ENCODE data around the gene HDAC8.

Gene HDAC8

DNA sequence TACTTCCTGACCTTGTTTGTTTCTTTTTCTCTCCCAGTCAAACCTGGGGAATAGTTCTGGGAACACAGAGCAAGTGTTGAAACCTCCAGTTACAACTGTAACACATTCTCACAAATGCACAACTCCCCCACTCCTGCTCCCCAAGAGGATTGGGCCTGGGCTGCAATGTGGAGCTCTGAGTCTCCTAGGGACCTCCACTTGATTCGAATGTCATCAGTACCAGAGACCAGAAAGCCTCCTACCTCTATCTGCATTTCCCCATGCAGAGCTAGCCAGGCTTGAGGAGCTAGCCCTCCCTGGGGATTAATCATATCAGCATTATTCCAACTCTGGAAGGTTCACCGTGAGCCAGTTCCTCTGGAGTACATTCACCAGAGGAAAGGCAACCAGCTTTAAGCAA is 225.3 kb downstream of the HDAC8 start:
- no peak overlapping the region for H3K23ac ChIP-seq (ENCODE audit: low read length in 2 of 2)
- no peak overlapping the region for H2AK5ac ChIP-seq (ENCODE audit: low read length, severe bottlenecking)
- no peaks in the 10 kb centered on the region for H3K9me3 ChIP-seq (ENCODE audit: control insufficient read depth, low read length)
- no peak overlapping the region for H3K4me3 ChIP-seq (ENCODE audit: insufficient read depth in 1 of 2, low read depth in 1 of 2, low read length in 2 of 2)
- H3K9ac ChIP-seq (ENCODE audit: low read length), result no peak overlapping the region
- DNase-seq, result peak; percentile 3
- H4K8ac ChIP-seq (ENCODE audit: low read length), result no peak overlapping the region
- H3K27ac ChIP-seq (ENCODE audit: low read length, poor library complexity, severe bottlenecking), result no peak overlapping the region
- no peaks in the 10 kb centered on the region for H3K79me1 ChIP-seq (replicated peaks; ENCODE audit: low read length, poor library complexity, severe bottlenecking)
- no peak overlapping the region for H2BK5ac ChIP-seq (ENCODE audit: low read depth, low read length, poor library complexity, severe bottlenecking)
- H3K4me2 ChIP-seq (ENCODE audit: low read length, poor library complexity, severe bottlenecking), result no peak overlapping the region
- H3K14ac ChIP-seq (ENCODE audit: low read length in 2 of 2), result no peak overlapping the region
- no peak overlapping the region for H2BK15ac ChIP-seq (ENCODE audit: low read depth, poor library complexity, severe bottlenecking)
- H3K27me3 ChIP-seq (ENCODE audit: control insufficient read depth in 1 of 2, insufficient read depth in 1 of 2, low read length in 2 of 2), result peaks cover 0 to 43% of the 10 kb centered on the region in 2 experiments
- H3K18ac ChIP-seq (ENCODE audit: low read depth in 1 of 2, low read length in 2 of 2), result no peak overlapping the region
- no peak overlapping the region for H2BK120ac ChIP-seq (ENCODE audit: low read depth, low read length)
- WGBS, result 67% methylated on average over 1 of the region's 2 CpGs
- no peak overlapping the region for H4K91ac ChIP-seq (ENCODE audit: low read length)
- H3K4me1 ChIP-seq (ENCODE audit: control insufficient read depth, insufficient read depth, low read depth, low read length), result no peaks in the 10 kb centered on the region
- H3K4ac ChIP-seq (ENCODE audit: low read depth in 1 of 2, low read length in 2 of 2), result no peak overlapping the region
- no peak overlapping the region for H2BK12ac ChIP-seq (ENCODE audit: low read length in 2 of 2)
- no peak overlapping the region for H2AFZ ChIP-seq (ENCODE audit: low read depth, low read length)
- peaks cover 3 to 11% of the 10 kb centered on the region in 2 experiments for H3K36me3 ChIP-seq (ENCODE audit: control insufficient read depth in 1 of 2, insufficient read depth in 2 of 2, low read depth in 1 of 2, low read length in 2 of 2)

DNA sequence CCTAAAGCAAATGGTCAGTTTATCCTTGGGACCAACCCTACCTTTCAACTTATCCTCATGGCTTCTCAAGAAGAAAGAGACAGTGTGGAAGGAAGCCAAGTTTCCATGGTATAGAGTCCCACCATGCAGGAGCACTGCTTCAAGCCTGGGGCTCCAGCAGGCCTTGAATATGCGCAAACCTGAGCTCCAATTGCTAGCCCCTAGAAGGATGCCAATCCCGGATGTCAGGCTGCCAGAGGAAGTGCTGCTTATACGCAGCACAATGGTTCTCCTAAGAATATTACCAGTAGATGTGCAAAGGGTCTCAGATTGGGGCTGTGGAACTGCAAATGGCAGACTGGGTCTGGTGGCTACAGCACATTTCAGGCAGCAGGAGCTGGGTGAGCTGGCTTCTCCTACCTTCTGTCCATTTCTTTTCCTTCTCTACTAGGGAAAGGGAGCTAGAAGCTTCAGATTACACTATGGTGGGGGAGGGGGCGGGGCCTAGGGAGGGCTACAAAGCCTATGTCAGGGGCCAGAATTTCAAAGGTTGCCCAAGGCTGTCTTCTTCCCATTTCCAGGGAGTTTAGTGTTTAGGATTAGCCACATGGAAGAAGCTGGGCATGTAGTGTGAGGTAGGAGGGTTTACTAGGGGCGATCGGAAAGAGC is 226.2 kb downstream of the HDAC8 start:
- Histone ChIP-seq H2BK15ac (ENCODE audit: low read depth, poor library complexity, severe bottlenecking) (no peak overlapping the region), H3K14ac (ENCODE audit: low read length in 2 of 2) (no peak overlapping the region), H3K9ac (ENCODE audit: low read length) (no peak overlapping the region), H3K27me3 (ENCODE audit: control insufficient read depth in 1 of 2, insufficient read depth in 1 of 2, low read length in 2 of 2) (peaks cover 0 to 51% of the 10 kb centered on the region in 2 experiments), H3K36me3 (ENCODE audit: control insufficient read depth in 1 of 2, insufficient read depth in 2 of 2, low read depth in 1 of 2, low read length in 2 of 2) (peaks cover 3 to 8% of the 10 kb centered on the region in 2 experiments), H2AK5ac (ENCODE audit: low read length, severe bottlenecking) (no peak overlapping the region), H3K23ac (ENCODE audit: low read length in 2 of 2) (no peak overlapping the region), H3K4me3 (ENCODE audit: insufficient read depth in 1 of 2, low read depth in 1 of 2, low read length in 2 of 2) (no peak overlapping the region), H4K8ac (ENCODE audit: low read length) (no peak overlapping the region), H3K9me3 (ENCODE audit: control insufficient read depth, low read length) (no peaks in the 10 kb centered on the region), H4K91ac (ENCODE audit: low read length) (no peak overlapping the region), H3K4ac (ENCODE audit: low read depth in 1 of 2, low read length in 2 of 2) (no peak overlapping the region), H2BK12ac (ENCODE audit: low read length in 2 of 2) (no peak overlapping the region), H3K79me1 (replicated peaks; ENCODE audit: low read length, poor library complexity, severe bottlenecking) (no peaks in the 10 kb centered on the region), H3K18ac (ENCODE audit: low read depth in 1 of 2, low read length in 2 of 2) (no peak overlapping the region), H2BK120ac (ENCODE audit: low read depth, low read length) (no peak overlapping the region), H3K4me1 (ENCODE audit: control insufficient read depth, insufficient read depth, low read depth, low read length) (no peaks in the 10 kb centered on the region), H2BK5ac (ENCODE audit: low read depth, low read length, poor library complexity, severe bottlenecking) (no peak overlapping the region), H3K27ac (ENCODE audit: low read length, poor library complexity, severe bottlenecking) (no peak overlapping the region), H2AFZ (ENCODE audit: low read depth, low read length) (no peak overlapping the region), H3K4me2 (ENCODE audit: low read length, poor library complexity, severe bottlenecking) (no peak overlapping the region)
- DNase-seq, result no peak
- WGBS, result 67% methylated on average over 4 of the region's 6 CpGs

DNA sequence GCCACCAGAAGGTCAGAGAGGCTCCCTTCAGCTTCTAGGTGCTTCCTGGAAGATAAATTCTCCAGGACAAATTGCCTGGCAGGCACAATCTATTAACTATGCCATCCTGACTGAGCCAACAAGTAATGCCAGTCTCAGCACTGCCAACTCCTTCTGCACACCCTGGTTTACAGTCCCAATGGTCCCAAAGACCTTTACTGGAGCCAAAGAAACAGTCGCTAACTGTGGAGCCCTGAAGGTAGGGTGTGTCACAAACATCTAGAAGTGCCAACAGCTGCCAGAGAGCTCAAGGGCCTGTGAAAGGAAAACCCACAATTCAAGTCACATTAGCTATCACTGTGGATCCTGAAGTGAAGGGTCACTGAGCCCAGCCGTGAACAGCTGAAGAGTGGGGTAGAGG is 232.0 kb downstream of the HDAC8 start:
- H2BK5ac ChIP-seq (ENCODE audit: low read depth, low read length, poor library complexity, severe bottlenecking), result no peak overlapping the region
- H3K9me3 ChIP-seq (ENCODE audit: control insufficient read depth, low read length), result no peaks in the 10 kb centered on the region
- H4K8ac ChIP-seq (ENCODE audit: low read length), result no peak overlapping the region

DNA sequence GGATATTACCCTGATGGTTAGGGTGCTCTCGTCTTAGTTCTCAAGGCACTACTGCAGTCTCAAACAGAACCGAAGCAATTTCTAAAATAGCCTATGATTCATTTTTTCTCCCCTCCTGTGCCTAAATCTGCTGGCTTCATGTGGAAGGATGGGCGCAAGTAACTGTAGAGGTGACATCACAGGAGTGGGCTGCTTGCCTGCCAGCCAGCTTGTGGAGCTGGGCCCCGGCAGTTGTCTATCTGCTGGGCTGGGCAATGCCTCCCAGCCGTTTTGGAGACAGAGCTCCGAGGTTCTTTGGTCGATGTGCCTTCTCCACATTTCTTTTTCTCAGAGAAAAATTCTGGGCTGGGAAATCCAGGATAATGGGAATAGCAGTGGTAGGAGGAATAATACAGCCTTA is 232.6 kb downstream of the HDAC8 start:
- H3K36me3 ChIP-seq (ENCODE audit: control insufficient read depth in 1 of 2, insufficient read depth in 2 of 2, low read depth in 1 of 2, low read length in 2 of 2), result peaks cover 0 to 9% of the 10 kb centered on the region in 2 experiments
- 93% methylated on average over 2 of the region's 7 CpGs for WGBS

More for the DNA sequence above, 232.0 kb downstream of the HDAC8 start:
- H2AK5ac ChIP-seq (ENCODE audit: low read length, severe bottlenecking), result no peak overlapping the region
- H3K36me3 ChIP-seq (ENCODE audit: control insufficient read depth in 1 of 2, insufficient read depth in 2 of 2, low read depth in 1 of 2, low read length in 2 of 2), result peaks cover 0 to 9% of the 10 kb centered on the region in 2 experiments
- H2BK12ac ChIP-seq (ENCODE audit: low read length in 2 of 2), result no peak overlapping the region
- H3K9ac ChIP-seq (ENCODE audit: low read length), result no peak overlapping the region
- H3K27me3 ChIP-seq (ENCODE audit: control insufficient read depth in 1 of 2, insufficient read depth in 1 of 2, low read length in 2 of 2), result peaks cover 0 to 60% of the 10 kb centered on the region in 2 experiments
- no peak overlapping the region for H3K4me2 ChIP-seq (ENCODE audit: low read length, poor library complexity, severe bottlenecking)
- H3K14ac ChIP-seq (ENCODE audit: low read length in 2 of 2), result no peak overlapping the region
- H3K4me1 ChIP-seq (ENCODE audit: control insufficient read depth, insufficient read depth, low read depth, low read length), result no peaks in the 10 kb centered on the region
- H2BK15ac ChIP-seq (ENCODE audit: low read depth, poor library complexity, severe bottlenecking), result no peak overlapping the region
- H3K18ac ChIP-seq (ENCODE audit: low read depth in 1 of 2, low read length in 2 of 2), result no peak overlapping the region
- no peak overlapping the region for H2AFZ ChIP-seq (ENCODE audit: low read depth, low read length)
- WGBS, result 82% methylated on average over 2 of the region's 2 CpGs
- no peak overlapping the region for H3K4ac ChIP-seq (ENCODE audit: low read depth in 1 of 2, low read length in 2 of 2)
- H3K27ac ChIP-seq (ENCODE audit: low read length, poor library complexity, severe bottlenecking), result no peak overlapping the region
- no peak for DNase-seq
- no peak overlapping the region for H2BK120ac ChIP-seq (ENCODE audit: low read depth, low read length)
- H3K79me1 ChIP-seq (replicated peaks; ENCODE audit: low read length, poor library complexity, severe bottlenecking), result no peaks in the 10 kb centered on the region
- H4K91ac ChIP-seq (ENCODE audit: low read length), result no peak overlapping the region
- no peak overlapping the region for H3K23ac ChIP-seq (ENCODE audit: low read length in 2 of 2)
- H3K4me3 ChIP-seq (ENCODE audit: insufficient read depth in 1 of 2, low read depth in 1 of 2, low read length in 2 of 2), result no peak overlapping the region

More for the DNA sequence above, 232.6 kb downstream of the HDAC8 start:
- Histone ChIP-seq H3K27me3 (ENCODE audit: control insufficient read depth in 1 of 2, insufficient read depth in 1 of 2, low read length in 2 of 2) (peaks cover 0 to 55% of the 10 kb centered on the region in 2 experiments), H2BK15ac (ENCODE audit: low read depth, poor library complexity, severe bottlenecking) (no peak overlapping the region), H3K9me3 (ENCODE audit: control insufficient read depth, low read length) (no peaks in the 10 kb centered on the region), H2AK5ac (ENCODE audit: low read length, severe bottlenecking) (no peak overlapping the region), H3K79me1 (replicated peaks; ENCODE audit: low read length, poor library complexity, severe bottlenecking) (no peaks in the 10 kb centered on the region), H3K4me3 (ENCODE audit: insufficient read depth in 1 of 2, low read depth in 1 of 2, low read length in 2 of 2) (no peak overlapping the region), H2BK12ac (ENCODE audit: low read length in 2 of 2) (no peak overlapping the region), H4K91ac (ENCODE audit: low read length) (no peak overlapping the region), H2BK120ac (ENCODE audit: low read depth, low read length) (no peak overlapping the region), H3K27ac (ENCODE audit: low read length, poor library complexity, severe bottlenecking) (no peak overlapping the region), H4K8ac (ENCODE audit: low read length) (no peak overlapping the region), H3K4me1 (ENCODE audit: control insufficient read depth, insufficient read depth, low read depth, low read length) (no peaks in the 10 kb centered on the region), H2AFZ (ENCODE audit: low read depth, low read length) (no peak overlapping the region), H3K18ac (ENCODE audit: low read depth in 1 of 2, low read length in 2 of 2) (no peak overlapping the region), H2BK5ac (ENCODE audit: low read depth, low read length, poor library complexity, severe bottlenecking) (no peak overlapping the region), H3K14ac (ENCODE audit: low read length in 2 of 2) (no peak overlapping the region), H3K9ac (ENCODE audit: low read length) (no peak overlapping the region), H3K23ac (ENCODE audit: low read length in 2 of 2) (no peak overlapping the region), H3K4ac (ENCODE audit: low read depth in 1 of 2, low read length in 2 of 2) (no peak overlapping the region), H3K4me2 (ENCODE audit: low read length, poor library complexity, severe bottlenecking) (no peak overlapping the region)
- no peak for DNase-seq

Data from mesenchymal stem cell (in vitro differentiated cells and primary cell).